GM19193 (cell line): ENCODE measurements around the gene TNFRSF18.
A peak's percentile ranks its signal among the peaks of the same experiment; 100 is the strongest.

Experiments used
- POLR2A ChIP-seq: IDR thresholded peaks from 4 replicates; pipeline ENCODE4 v1.6.1; 2011; ENCODE audit not compliant: insufficient read depth, insufficient read length; ENCODE audit errors: extremely low read depth

Gene TNFRSF18

GRCh38 chr1:1164701-1165451 is 41.5 kb downstream of the TNFRSF18 start:
- no peak for TF ChIP-seq POLR2A

GRCh38 chr1:1164361-1164700 is 42.1 kb downstream of the TNFRSF18 start:
- TF ChIP-seq POLR2A: no peak

GRCh38 chr1:1163538-1164070 is 42.8 kb downstream of the TNFRSF18 start:
- TF ChIP-seq POLR2A: no peak

GRCh38 chr1:1162597-1163537 is 43.5 kb downstream of the TNFRSF18 start:
- no peak for TF ChIP-seq POLR2A

DNA sequence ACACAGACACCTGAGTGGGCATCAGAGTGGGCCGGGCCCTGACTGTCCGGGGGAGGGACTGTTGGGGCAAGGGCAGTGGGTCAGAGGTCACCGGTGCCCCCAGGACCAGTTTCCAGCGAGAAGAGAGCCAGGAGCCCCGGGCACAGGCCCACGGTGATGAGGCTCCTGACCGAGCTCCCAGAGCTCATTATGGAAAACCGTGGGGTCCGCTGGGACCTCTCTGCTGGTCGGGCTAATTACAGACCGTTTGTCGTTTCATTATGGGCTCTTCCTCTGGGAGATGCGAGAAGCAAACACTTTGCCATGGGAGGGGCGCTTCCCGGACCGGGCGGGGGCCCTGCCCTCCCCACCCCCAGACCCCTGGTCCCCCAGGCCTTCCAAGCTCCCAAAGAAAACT is 44.7 kb downstream of the TNFRSF18 start:
- TF ChIP-seq POLR2A: no peak

DNA sequence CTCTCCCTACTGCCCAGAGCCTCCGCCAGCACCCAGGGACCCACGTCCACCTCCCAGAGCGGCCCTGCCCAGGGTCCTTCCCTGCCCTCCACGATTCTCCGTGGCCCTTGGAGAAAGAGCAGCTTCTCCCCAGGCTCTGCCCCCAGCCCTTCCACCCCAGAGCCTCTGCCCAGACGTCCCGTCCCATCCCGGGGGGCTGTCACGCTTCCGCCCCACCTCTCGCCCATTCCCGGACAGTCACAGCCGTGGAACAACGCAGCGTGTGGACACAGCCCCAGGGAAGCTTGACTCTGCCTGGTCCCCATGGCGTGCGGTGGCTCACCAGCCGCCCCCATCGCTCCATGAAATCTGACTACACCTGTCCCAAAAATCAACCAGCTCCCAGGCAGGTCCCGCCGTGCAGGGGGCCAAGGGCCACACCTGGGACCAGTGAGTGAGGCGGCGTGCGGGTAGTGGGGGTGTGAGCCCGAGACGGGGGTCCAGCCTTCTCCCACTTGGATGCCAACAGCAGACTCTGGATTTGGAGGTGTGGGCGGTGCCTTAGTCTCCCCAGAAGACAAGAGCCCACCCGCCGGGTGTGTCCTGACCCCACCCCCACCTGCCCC is 45.2 kb downstream of the TNFRSF18 start:
- TF ChIP-seq POLR2A: no peak

DNA sequence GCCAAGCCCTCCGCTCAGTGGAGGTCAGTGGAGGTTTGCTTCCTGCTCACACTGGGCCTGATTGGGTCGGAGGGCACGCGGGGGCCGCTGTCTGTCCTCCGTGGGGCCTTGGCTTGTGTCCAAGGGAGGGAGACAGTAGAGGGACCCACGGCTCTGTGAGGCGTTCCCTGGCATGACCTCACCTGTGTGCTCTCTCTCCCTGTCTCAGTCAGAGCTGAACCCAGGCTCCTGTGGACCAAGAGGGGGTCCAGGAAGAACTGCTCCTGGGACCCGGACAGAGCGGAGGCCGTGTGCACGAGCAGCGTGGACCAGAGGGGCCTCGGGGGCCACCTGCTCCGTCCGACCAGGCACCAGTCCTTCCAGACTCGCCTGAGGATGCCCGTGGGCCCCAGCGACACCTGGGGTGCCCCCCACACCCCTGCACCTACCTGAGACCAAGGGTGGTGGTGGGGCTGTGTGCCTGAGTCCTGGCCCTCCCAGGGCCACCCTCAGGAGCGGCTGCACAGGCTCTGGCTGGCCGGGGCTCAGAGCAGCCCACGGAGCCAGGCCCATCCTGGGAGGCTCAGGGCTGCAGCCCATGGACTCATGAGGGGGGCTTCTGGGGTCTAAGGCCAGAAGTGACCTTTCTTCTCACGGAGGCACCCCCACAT is 46.0 kb downstream of the TNFRSF18 start:
- no peak for TF ChIP-seq POLR2A

DNA sequence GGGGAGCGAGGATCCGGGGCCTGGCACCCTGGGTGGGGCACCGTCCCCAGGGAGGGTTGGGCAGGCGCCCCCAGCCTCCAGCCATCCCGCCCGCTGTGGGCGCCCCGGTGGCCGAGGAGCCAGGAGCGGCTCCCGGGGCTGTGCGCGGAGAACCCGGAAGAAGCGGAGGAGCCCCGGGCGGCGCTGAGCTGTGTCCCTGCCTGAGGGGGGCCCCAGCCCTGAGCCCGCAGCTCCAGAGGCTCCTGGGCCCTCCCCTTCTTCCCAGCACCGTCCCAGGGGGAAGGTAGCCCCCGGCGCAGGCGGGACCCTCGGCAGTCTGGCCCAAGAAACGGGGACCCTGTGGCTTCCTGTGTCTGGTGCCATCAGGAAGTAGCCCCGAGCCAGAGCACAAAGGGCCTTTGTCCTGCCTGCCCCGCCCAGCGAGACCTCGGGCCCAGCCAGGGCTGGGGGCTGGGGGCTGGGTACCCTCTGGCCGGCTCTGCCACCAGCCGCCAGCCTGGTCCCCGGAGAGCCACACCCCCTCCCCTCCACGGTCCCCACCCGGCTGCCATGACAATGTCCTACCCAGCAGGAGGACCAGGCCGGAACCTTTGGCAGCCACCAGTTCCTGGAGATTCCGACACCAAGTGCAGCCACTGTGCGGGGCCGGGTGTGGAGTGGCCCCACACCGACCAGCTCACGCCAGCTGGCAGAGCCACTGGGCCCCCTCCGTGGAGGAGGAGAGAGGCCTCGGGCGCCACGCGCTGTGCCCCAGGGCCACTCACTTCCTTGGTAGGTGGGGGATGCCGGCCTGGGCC is 48.3 kb downstream of the TNFRSF18 start:
- TF ChIP-seq POLR2A: peak; percentile 44

DNA sequence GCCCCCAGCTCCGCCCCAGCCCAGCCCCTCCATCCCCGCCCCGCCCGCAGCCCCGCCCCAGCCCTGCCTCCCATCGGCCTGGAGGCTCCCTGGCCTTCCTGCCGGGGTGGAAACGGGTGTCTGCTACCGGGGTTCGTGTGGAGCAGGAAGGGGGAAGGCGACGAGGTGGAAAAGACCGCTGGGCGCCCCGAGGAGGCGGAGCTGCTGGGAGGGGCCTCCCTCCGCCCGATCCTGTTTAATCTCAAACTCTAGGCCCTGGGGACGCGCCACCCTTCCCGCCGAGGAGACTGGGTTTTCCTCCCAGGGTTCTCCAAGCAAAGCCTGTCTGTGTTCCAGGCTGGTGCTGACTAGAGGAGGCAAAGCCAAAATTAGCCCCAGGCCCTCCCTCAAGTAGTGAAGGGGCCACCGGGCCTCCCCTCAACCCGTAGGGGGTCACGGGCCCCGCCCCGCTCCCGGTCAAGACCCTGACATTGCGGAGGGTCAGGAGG is 48.9 kb downstream of the TNFRSF18 start:
- no peak for TF ChIP-seq POLR2A

DNA sequence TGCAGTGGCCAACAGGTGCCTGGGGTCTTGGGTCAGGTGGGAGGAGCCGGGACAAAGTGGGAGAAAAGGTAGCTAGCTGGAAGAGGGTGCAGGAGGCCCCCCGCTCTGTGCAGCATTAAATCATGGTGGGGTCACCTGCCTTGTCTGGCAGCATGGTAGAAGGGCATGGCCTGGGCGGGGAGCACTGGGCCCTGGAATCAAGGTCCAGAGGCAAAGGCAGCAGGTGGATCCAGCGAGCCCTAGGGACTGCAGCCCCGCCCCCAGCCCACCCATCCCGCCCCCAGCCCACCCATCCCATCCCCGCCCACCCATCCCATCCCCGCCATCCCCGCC is 49.4 kb downstream of the TNFRSF18 start:
- TF ChIP-seq POLR2A: no peak

DNA sequence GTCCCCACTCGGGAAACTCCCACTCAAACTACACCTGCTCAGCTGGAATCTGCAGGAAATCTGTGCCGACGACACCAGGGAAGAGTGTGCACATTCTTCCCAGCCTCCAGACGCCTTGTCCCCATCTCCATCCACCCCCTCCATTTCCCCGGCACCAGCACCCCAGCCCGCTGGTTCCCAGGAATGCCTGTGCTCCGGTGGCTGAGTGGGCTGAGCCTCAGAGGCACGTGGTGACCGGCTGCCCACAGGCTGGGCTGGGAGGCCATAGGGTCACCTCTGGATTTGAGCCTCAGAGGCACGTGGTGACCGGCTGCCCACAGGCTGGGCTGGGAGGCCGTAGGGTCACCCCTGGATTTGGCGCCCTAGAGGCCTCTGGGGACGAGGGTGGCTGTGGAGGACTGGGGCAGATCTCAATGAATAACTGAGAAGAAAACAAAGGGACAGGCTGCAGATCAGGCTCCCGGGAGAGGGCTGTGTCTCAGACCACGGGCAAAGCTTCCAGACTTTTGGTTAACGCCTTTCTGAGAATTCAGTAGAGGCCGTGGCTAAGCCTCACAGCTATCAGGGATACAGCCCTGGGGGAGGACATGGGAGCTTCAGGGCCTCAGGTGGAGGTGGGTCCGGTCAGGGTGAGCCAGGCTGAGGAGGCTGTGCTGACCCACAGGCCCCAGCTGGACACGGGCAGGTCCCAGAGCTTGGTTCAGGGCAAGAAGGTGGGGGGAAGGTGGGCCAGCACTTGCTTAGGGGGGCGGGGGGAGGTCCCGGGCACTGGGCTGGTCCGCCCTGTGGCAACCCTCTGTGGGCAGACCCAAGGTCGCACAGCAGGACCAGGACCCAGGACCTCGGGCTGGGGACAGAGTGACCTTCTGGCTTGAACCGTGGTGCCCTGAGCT is 50.0 kb downstream of the TNFRSF18 start:
- TF ChIP-seq POLR2A: no peak

- no peak for TF ChIP-seq POLR2A
These were observed 51.1 kb downstream of the TNFRSF18 start for GRCh38 chr1:1155258-1155657.

DNA sequence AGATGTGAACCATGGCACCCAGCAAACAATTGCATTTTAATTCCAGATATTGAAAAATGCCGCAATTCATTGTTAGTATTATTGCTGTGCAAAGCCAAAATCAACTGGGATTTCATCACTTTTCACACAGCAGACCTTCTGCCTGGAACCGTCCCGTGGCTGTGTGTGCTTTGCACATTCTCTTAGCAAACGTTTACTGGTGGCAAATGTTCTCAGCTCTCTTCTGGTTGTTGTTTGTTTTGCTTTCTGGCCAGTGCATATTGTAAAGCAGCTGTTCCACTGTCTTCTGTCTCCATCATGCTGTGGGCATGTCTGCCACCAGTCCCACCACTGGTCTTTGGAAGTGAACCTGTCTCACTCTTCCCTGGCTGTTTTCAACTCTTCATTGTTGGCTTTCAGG is 52.5 kb downstream of the TNFRSF18 start:
- TF ChIP-seq POLR2A: no peak
